ENCODE data around the gene C2CD4D.

C2CD4D gene

DNA sequence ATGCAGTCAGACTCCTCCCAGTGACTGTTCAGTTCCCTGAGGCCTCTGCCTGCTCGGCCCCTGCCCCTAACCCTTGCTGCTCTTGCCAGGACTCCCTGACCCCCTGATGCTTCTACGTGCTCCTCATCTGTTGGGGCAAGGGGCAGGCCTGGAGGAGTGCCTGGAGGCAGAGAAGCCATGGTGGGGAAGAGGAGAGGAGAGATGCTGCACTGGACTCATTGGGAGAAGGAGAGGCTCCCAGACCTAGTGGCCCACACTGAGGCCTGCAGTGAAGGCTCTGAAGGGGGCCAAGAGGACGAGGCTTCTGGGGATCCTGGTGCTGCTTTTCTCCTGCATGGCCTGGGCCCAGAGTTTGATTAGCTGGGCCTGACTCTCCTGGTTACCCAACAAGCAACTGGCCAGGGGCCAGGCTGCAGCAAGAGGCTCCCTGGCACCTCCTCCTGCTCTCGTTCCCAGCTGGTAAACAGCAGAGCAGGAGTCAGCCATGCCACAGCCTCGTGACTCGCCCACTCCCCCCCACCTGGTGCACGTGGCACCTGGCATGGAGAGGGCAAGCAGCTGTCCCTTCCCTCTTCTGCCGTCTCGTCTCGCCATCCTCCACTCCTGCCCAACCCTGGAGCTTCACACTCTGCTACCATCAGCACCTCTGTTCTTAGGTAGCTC lies 7.2 kb downstream of the C2CD4D start:
- DNase-seq = peak; percentile 50

DNA sequence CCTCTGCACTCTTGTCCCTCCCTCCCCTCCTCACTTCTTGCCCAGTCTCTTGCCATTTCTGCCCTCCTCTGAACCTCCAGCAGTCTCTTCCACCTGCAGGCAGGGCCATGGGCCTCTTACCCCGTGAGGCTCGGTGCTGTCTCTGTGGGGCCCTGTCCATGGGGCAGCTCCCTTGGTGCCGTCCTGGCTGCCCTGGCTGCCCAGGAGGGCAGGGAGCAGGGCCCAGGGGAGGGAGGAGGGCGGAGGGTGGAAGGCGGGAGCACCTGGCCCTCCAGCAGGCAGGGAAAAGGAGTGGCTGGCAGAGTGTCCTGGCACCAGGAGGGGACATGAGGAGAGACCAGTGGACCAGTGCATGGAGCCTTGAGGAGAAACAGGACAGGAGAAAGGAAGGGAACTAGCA lies 8.0 kb downstream of the C2CD4D start, which contains the start of gene RORC:
Gene RORC, minus strand, starts transcription at position 198 of the 400 bp plus-strand sequence. Its CDS starts 38 bp downstream, at position 160.
- no peak for DNase-seq

DNA sequence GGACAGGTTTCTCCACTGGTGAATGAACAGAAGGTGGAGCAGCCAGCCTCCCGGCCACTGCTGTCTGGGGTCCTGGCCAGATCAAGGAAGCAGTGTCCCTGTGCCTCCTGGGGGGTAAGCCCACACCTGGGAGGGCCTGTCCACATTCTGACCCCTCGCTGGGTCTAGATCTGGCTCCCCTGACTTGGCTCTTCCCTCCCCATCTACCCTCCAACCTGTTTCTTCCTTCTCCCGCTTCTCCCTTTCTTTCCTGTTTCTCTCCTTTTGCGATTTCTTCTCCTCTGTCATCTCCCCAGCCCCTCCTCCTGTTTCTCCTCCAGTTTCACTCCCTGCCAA lies 8.4 kb downstream of the C2CD4D start:
- DNase-seq = no peak

DNA sequence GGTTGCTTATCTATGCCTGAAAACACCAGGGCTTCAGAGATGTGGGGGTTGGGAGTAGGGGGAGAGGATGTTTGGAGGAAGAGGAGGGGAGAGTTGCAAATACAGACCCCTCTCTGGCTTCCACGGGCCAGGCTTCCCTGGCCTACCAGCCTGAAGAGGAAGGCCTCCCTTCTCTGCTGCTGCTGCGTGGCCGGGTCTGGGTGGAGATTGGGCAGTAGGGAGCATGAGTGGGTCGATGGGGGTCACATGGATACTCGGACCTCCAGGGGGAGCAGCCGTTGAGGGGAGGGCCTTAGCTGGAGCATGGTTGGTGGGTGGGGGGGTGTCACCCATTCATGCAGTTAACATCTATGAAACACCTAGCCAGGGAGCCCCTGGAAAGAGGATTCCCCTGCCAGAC lies 9.6 kb downstream of the C2CD4D start:
- DNase-seq = no peak

DNA sequence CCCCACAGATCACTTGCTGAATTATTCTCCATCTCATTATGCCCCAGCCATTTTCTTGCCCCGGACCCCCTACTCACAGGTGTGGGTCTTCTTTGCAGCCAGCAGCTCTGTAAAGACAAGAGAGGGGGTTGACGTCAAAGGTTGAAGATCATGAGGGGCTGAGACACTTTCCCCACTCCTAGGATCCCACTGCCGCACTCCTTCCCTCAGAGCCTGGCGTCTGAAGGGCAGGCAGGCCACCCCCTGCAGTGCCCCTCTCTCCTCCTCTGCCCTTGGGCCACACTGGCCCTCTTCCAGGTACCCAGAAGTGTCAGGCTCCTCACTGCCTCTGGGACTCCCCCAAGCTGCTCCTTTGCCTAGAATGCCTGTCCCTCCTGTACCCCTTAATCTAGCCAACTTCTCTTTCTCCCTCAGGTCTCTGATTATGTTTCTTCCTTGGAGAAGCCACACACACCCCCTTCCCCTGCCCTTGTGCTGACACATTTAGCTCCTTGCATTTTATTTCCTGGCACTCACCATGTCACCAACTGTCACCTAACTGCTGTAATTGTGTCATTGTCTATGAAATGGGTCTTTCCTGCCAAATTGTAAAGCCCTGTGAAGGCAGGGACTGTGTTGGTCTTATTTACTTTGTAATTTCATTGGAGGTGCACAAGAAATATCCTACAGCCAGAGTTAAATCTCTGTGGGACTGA lies 10.1 kb downstream of the C2CD4D start:
- DNase-seq = no peak

DNA sequence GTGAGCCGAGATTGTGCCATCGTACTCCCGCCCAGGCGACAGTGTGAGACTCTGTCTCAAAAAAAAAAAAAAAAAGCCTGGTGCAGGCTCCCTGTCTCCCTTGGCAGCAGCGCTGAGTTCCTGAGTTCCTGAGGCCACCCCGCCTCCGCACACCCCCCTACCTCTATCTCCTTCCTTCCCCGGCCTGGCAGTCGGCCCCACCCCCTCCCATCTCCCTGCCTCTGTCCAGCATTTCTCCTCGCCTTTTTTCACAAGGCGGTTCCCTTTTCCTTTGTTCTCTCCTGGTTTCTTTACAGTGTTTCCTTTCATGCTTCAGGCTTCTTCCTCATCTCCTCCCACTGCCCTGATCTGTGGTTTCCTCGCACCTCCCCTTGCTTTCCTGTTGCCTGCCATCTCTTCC lies 10.7 kb downstream of the C2CD4D start:
- peak; percentile 50 for DNase-seq

DNA sequence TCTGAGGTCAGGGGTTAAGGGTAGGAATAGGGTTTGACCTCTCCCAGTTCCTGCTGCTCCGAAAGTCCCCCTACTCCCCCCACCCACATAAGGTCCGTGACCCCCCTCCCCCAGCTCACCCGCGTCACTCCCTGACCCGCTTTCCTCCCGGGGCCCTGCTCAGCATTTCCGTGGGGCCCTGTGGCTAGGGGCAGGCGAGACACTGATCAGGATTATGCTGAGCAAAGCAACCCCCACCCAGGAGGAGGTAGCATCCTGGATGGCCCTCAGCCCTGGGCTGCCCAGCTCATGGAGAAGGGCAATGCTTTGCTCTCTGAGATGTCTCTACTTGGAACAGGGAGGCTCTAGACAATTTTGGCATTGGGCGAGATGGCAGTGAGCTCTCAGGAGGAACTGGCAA lies 11.8 kb downstream of the C2CD4D start:
- DNase-seq = no peak

DNA sequence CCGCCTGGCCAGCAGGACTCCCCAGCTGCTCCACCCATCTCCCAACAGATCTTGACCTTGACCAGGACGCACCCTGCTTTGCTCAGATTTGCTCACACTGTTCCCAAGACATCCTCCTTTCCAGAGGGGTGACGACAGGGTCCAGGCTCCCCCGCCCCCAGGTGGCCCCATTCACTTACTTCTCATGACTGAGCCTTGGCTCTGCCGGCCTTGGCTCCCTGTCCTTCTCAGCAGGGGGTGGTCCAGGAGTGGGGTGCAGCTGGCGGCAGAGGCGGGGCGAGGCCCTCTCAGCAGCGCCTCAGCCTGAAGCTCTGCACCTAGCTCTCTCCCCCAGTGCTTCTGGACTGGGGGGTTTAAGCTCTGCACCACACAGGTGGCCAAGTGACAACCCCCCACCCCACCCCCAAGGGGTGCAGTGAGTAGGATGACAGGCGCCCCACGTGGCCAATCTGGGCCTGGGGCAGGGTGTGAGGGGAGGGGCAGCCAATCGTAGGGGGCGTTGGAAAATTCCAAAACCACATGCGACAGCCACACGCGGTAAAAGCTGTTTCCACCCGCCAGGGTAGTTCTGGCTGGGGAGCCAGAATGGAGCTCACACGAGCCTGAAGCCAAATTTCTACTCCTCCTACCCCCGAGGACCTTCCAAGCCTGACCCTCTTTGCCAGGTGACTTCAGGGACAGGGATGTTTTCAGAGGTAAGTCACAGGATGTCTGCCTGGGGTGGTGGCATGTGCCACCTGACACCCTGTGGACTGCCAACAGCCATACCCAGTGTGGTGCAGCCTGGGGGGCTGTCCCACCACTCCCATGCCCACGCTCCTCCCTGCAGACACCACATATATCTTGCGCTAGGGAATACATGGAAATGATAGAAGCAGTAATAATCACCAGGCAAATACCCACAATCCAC lies 13.6 kb downstream of the C2CD4D start:
- DNase-seq = peak; percentile 46

GRCh38 chr1:151825204-151825603 lies 14.4 kb downstream of the C2CD4D start:
- DNase-seq = peak; percentile 38

- DNase-seq = no peak
Observed at GRCh38 chr1:151823175-151823574, 16.4 kb downstream of the C2CD4D start.

GRCh38 chr1:151822404-151822803 lies 17.2 kb downstream of the C2CD4D start:
- no peak for DNase-seq

DNA sequence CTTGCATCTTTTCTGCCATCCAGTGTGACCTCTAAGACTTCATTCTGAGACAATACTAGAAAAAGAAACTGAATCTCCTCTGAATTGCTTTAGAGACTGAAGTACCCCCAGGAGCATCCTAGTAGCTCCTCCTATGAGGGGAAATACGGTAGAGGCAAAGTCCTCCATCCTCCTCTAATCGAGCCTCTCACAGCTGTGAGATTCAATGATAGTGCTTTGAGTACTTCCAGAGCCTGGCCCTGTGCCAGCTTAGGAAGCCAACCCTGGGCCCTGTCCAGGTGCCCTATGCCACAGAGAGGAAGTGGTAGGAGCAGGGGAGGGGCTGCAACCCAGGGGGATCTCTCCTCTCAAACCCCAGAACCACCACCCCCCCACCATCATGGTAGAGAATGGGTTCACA lies 18.7 kb downstream of the C2CD4D start:
- DNase-seq = no peak

- DNase-seq = no peak
Observed at GRCh38 chr1:151819976-151820623, 19.5 kb downstream of the C2CD4D start.

- no peak for DNase-seq
Observed at GRCh38 chr1:151819227-151819835, 20.3 kb downstream of the C2CD4D start.

GRCh38 chr1:151817353-151817730 lies 22.3 kb downstream of the C2CD4D start:
- DNase-seq = peak; percentile 59

DNA sequence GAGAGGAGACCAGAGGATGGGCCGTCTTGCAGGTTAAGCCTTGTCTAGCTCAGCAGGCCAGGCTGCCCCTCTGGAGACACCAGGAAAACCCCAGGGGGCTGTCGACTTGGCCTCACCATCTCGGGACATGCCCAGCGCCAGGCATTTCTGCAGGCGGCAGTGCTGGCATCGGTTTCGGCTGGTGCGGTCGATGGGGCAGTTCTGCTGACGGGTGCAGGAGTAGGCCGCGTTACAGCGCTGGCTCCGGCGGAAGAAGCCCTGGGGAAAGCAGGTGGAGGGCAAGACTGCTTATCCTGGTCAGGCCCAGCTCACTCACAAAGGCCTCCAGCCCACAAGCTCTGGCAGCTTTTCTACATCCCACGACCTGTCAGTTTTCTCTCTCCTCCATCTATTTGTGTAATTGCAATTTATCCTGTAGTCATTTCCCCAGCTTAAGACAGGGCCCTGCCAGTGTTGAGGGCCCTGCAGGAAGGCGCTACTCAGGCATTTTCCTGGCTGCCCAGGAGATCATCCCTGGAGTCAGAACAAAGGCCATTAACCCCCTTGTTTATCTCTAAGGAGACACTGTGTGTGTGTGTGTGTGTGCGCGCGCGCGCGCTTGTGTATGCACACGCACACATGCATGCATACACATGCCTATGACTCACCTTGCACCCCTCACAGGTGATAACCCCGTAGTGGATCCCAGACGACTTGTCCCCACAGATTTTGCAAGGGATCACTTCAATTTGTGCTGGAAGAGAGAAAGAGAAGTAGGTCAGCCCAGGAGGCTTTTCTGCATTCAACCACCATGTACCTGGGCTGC lies 22.9 kb downstream of the C2CD4D start:
- no peak for DNase-seq

- no peak for DNase-seq
Observed at GRCh38 chr1:151815716-151816327, 23.8 kb downstream of the C2CD4D start.

- DNase-seq = no peak
Observed at GRCh38 chr1:151814971-151815545, 24.6 kb downstream of the C2CD4D start.

DNA sequence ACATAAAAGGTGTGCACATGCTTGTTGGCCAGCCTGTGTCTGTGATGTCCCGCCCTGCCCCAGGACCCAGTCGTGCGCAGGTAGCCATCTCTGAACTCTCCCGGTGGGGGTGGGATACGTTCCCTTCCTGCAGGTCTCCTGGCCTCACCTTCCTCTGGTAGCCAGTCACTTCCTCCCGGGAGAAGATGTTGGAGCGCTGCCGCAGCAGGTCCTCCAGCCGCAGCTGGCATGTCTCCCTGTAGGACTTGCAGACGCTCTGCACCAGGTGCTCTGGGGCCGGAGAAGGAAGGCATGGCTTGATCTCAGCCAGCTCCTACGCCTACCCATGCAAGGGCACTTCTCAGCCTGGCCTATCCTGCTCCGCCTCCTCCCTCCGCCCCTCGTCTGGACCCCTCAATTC lies 25.2 kb downstream of the C2CD4D start:
- DNase-seq = no peak

DNA sequence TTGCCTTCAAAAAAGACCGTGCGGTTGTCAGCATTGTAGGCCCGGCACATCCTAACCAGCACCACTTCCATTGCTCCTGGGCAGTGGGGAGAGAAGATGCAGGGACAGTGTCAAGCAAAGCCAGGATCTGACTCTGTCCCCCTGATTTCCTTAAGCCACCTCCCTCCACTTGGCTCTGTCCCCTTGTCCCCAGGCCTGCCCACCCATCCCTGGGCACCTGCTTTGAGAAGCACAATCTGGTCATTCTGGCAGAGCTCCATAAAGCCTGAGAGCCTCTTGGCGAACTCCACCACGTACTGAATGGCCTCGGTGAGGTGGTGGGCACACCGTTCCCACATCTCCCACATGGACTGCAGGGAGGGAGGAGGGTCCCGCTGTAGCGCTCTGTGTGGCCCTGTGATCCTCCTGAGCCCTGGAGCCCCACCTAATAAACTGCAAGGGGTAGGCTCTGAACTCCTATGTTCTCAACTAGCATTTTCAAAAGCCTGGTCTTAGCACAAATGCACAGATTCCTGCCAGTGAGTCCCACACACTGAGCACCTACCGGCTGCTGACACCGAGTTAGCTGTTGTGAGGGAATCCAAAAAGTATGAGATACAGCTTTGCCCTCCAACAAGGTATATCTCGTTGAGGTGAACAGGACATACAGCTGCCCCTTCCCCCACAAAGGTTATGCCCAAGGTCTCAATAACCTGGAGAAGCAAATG lies 26.2 kb downstream of the C2CD4D start:
- no peak for DNase-seq

Data from femur (tissue), 1 donor.